ENCODE measurements around the gene RSPH10B2. TPM values are rescaled to one million over a fixed set of nuclear protein-coding genes. Genes with fewer than 3 reads are reported as not detected.
"Not testable (repeated sequence)": the region's sequence is repeated elsewhere in the genome, so short reads cannot be mapped to it uniquely, and the experiment has no call there.

Gene RSPH10B2
- total and polyA plus RNA-seq, 7 donors: 0.12 to 0.36 TPM; not detected in 5

DNA sequence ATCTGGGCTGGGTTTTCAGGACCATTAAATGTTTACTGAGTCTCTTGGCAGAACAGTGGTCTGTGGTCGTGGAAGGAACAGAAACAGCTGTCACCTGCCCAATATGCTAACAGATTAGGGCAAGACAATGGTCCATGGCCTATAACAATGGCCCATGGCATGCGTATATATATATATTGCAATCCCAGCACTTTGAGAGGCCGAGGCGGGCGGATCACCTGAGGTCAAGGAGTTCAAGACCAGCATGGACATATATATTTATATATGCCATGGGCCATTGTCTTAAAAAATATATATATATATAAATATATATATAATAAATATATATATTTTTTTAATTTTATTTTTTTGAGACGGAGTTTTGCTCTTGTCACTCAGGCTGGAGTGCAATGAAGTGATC lies 27.7 kb downstream of the RSPH10B2 start:
- H3K4me3 ChIP-seq; H3K4me1 ChIP-seq; H3K9me3 ChIP-seq; H3K27me3 ChIP-seq; intact Hi-C loops (cut with DNase I); H3K27ac ChIP-seq; H3K36me3 ChIP-seq; DNase-seq: not testable (repeated sequence)
- WGBS, 2 donors: 80 to 88% methylated on average over 6 of the region's 6 CpGs

DNA sequence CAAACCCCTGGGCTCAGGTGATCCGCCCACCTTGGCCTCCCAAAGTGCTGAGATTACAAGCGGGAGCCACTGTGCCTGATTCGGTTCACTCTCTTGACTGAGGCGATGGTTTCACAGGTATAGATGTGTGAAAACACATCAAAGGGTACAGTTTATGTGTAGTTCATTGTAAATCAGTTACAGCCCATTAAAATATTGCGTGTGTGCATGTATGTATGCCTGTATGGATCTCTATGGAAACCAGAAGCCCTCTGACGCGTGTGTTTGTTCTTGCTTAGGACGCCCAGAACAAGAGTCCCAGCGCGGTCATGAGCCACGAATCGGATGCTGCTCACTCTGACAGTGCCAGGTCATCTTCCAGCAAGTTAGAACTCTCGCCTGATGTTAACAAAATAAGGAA lies 35.5 kb downstream of the RSPH10B2 start:
- H3K27ac ChIP-seq; H3K36me3 ChIP-seq; H3K4me1 ChIP-seq; intact Hi-C loops (cut with DNase I); H3K4me3 ChIP-seq; H3K9me3 ChIP-seq; DNase-seq; H3K27me3 ChIP-seq: not testable (repeated sequence)
- WGBS, 2 donors: no CpG with 5 or more reads among the region's 13 CpGs

DNA sequence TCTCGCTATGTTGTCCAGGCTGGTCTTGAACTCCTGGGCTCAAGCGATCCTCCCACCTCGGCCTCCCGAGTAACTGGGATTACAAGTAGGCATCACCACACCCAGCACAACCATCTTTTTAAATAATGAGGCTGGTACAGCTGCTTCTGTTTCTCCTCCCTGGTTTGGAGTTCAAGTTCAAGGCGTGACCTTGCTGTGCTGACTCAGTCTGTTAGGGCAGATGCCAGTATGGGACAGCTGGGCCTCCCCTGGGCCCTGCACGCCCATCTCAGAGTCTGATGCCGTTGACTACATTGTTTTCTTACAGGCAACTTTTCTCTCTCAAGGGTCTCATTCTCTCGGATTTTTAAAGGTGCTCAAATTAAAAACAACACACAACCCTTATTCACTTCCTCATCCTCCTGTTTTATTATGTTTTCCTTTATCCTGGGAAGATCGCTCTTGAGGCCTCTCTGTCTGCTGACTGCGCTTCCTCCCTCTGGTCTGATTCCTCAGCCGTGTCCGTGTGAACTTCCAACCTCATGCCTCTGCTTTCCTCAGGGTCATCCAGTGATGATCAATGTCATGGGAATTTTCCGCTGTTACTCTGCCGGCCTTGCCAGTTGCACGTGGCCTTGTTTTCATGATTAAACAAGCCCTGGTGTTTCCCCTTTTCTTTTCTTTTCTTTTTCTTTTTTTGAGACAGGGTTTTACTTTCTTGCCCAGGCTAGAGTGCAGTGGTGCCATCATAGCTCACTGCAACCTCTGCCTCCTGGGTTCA lies 38.4 kb downstream of the RSPH10B2 start:
- H3K4me3 ChIP-seq; H3K36me3 ChIP-seq; intact Hi-C loops (cut with DNase I); H3K4me1 ChIP-seq; H3K27ac ChIP-seq; H3K9me3 ChIP-seq; H3K27me3 ChIP-seq; DNase-seq: not testable (repeated sequence)
- 86 to 90% methylated on average over 8 to 9 of the region's 15 CpGs for WGBS, 2 donors

DNA sequence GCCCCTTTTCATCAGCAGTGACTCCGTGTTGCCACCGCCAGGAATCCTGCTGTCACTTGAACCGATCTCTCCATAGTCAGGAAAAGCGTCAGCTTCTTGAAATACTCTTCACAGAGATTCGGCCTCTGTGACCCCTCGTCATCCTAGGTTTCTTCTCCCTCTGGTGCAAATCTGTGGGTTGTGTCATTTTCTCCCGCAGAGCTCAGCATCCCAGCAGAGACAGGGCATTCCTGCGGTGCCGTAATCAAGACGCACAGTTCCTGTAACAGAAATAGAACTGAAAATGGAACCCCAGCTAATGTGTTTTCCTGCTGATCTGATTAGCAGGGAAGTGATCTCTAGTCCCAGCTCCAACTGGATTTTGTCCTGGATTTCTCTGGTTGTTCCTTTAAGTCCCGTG lies 40.4 kb downstream of the RSPH10B2 start:
- H3K4me3 ChIP-seq; H3K27ac ChIP-seq; H3K9me3 ChIP-seq; DNase-seq; H3K27me3 ChIP-seq; H3K36me3 ChIP-seq; H3K4me1 ChIP-seq; intact Hi-C loops (cut with DNase I): not testable (repeated sequence)
- 98 to 100% methylated on average over 2 of the region's 11 CpGs for WGBS, 2 donors

DNA sequence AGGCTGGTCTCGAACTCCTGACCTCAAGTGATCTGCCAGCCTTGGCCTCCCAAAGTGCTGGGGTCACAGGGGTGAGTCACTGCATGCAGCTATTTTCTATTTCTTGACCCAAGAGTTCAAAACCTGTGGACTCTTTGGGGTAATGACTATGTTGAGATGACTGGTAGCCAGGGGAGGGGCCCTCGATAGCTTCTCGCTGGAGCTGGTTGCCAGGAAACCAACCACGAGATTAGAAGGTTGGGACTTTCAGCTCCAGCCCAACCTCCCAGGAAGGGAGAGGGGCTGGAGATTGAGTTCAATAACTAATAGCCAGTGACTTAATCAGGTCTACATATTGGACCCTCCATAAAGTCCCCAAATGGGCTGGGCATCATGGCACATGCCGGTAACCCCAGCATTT lies 43.3 kb downstream of the RSPH10B2 start:
- H3K36me3 ChIP-seq; DNase-seq; H3K27ac ChIP-seq; H3K27me3 ChIP-seq; H3K9me3 ChIP-seq; H3K4me3 ChIP-seq; intact Hi-C loops (cut with DNase I); H3K4me1 ChIP-seq: not testable (repeated sequence)
- WGBS, 2 donors: 85 to 92% methylated on average over 5 of the region's 5 CpGs

DNA sequence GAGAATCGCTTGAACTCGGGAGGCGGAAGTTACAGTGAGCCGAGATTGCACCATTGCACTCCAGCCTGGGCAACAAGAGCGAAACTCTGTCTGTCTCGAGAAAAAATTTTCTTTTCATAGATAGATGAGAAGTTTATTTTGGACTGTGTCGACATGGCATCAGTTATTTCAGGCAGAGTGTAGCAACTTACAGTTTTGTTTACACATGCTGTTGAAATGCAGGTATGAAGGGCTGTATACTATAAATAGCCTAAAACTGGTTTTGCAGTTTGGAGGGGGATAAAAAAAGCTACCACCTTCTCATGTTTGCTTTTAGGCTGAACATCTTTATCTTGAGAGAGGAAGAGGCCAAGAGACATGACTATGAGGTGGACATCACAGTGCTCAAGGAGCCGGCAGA lies 44.1 kb downstream of the RSPH10B2 start:
- intact Hi-C loops (cut with DNase I); H3K4me3 ChIP-seq; H3K27me3 ChIP-seq; H3K27ac ChIP-seq; H3K36me3 ChIP-seq; H3K4me1 ChIP-seq; DNase-seq; H3K9me3 ChIP-seq: not testable (repeated sequence)
- whole genome bisulfite sequencing, 2 donors: 100% methylated on average over 1 of the region's 8 CpGs; no CpG with 5 or more reads in 1 of the 2 donors

DNA sequence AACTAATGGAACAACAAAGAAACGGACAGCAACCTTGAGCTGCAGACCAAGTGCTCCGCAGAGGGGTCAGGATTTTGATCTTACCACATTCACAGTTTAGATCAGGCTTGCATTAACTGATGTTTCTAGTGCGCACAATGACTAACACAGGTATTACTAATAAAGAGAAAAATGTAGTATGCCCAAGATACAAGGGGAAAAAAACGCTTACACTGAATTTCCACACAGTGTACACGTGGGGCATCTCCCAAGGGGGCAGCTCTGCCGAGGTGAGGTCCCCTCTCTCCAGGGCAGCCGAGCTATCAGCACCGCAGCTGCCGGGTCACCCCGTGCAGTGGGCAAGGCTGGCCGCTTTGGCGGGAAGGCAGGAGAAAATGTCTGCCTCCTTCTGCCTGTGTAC lies 46.0 kb downstream of the RSPH10B2 start:
- 55 to 63% methylated on average over 1 to 2 of the region's 12 CpGs for WGBS, 2 donors
- H3K27me3 ChIP-seq; DNase-seq; H3K9me3 ChIP-seq; H3K36me3 ChIP-seq; intact Hi-C loops (cut with DNase I); H3K27ac ChIP-seq; H3K4me3 ChIP-seq; H3K4me1 ChIP-seq: not testable (repeated sequence)

DNA sequence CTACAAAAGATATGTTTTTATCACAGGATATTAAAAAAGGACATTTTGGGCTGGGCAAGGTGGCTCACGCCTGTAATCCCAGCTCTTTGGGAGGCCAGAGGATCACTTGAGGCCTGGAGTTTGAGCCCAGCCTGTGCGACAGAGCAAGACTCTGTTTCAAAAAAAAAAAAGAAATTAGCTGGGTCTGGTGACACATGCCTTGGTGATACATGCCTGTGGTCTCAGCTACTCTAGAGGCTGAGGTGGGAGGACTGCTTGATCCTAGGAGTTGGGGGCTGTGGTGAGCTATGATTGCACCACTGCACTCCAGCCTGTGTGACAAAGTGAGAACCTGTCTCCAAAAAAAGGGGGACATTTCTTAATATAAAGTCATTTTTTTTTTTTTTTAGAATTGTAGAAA lies 46.4 kb downstream of the RSPH10B2 start:
- DNase-seq; H3K4me3 ChIP-seq; H3K9me3 ChIP-seq; H3K27ac ChIP-seq; intact Hi-C loops (cut with DNase I); H3K36me3 ChIP-seq; H3K4me1 ChIP-seq; H3K27me3 ChIP-seq: not testable (repeated sequence)
- WGBS, 2 donors: 97 to 100% methylated on average over 1 of the region's 2 CpGs

DNA sequence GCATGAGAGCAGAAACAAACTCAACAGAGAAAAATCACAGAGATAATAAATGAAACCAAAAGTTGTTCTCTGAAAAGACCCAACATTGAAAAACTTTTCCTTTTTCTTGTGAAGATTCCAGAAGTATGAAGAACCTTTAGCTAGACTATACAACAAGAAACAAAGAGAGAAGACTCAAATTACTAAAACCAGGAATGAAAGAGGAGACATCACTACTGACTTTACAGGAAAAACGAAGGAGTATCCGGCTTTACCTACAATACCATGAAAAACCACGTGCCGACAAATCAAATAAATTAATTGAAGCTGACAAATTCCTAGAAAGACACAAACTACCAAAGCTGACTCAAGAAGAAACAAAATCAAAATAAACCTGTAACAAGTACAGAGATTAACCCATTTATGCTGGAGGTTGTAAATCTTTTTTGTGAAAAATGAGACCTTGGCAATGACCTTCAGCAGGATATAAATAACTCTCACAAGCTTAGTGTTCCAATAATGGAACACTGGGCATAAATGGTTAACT lies 53.6 kb downstream of the RSPH10B2 start:
- peaks cover 0 to 11% (median 0%) of the 10 kb centered on the region in 4 donors for H3K36me3 ChIP-seq
- H3K27me3 ChIP-seq; H3K27ac ChIP-seq; H3K9me3 ChIP-seq; intact Hi-C loops (cut with DNase I); H3K4me3 ChIP-seq; DNase-seq; H3K4me1 ChIP-seq: not testable (repeated sequence)
- 100% methylated on average over 1 of the region's 4 CpGs; no CpG with 5 or more reads in 1 of the 2 donors for WGBS, 2 donors

DNA sequence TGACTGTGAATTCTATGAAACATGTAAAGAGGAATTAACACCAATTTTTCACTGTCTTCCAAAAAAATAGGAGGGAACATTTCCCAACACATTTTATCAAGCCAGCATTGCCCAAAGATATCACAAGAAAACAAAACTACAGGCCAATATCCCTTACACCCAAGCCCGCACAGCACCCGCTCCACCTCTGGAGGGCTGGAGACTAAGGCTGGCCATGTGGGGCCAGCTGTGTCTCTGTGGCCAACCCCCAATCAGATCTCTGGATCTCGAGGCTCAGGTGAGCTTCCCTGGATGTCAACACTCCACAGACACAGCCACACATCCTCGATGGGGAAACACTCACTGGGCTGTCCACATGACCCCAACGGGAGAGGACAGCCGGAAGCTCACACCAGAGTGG lies 54.1 kb downstream of the RSPH10B2 start:
- intact Hi-C loops (cut with DNase I); H3K4me1 ChIP-seq; H3K9me3 ChIP-seq; H3K27me3 ChIP-seq; H3K27ac ChIP-seq; DNase-seq; H3K4me3 ChIP-seq: not testable (repeated sequence)
- peaks cover 0 to 13% (median 0%) of the 10 kb centered on the region in 4 donors for H3K36me3 ChIP-seq
- 94 to 96% methylated on average over 4 to 5 of the region's 6 CpGs for WGBS, 2 donors

DNA sequence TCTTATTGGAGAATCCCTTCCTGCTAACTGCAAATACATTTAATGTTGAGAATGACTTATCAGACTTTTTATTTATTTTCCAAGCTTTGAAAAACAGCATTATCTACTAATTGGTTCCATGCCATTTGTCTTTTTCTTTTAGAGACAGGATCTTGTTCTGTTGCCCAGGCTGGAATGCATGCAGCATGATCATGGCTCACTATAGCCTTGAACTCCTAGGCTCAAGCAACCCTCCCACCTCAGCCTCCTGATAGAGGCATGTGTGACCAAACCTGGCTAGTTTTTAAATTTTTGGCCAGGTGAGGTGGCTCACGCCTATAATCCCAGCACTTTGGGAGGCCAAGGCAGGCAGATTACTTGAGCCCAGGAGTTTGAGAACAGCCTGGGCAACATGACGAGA lies 59.1 kb downstream of the RSPH10B2 start:
- peaks cover 0 to 41% (median 7%) of the 10 kb centered on the region in 4 donors for H3K36me3 ChIP-seq
- DNase-seq; H3K27me3 ChIP-seq; H3K4me3 ChIP-seq; intact Hi-C loops (cut with DNase I); H3K27ac ChIP-seq; H3K9me3 ChIP-seq; H3K4me1 ChIP-seq: not testable (repeated sequence)
- 98 to 99% methylated on average over 2 of the region's 2 CpGs for WGBS, 2 donors

DNA sequence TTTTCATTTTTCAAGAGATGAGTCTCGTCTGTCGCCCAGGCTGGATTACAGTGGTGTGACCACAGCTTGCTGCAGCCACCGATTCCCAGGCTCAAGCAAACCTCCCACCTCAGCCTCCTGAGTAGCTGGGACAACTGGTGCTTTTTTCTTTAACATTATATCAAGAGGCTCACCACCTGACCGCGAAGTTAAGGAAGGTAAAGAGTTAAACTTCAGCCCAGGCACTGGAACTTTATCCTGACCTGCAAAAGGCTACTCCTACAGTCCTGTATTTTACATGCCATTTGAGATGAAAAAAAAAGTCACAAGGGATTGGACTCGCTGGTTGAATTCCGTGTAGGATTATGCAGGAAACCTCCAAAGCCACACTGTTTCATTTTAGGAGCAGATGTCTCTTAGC lies 61.6 kb downstream of the RSPH10B2 start:
- H3K9me3 ChIP-seq; H3K4me1 ChIP-seq; H3K27me3 ChIP-seq; H3K4me3 ChIP-seq; DNase-seq; H3K27ac ChIP-seq; intact Hi-C loops (cut with DNase I): not testable (repeated sequence)
- H3K36me3 ChIP-seq: peaks cover 0 to 52% (median 7%) of the 10 kb centered on the region in 4 donors
- 94 to 97% methylated on average over 7 of the region's 7 CpGs for WGBS, 2 donors

DNA sequence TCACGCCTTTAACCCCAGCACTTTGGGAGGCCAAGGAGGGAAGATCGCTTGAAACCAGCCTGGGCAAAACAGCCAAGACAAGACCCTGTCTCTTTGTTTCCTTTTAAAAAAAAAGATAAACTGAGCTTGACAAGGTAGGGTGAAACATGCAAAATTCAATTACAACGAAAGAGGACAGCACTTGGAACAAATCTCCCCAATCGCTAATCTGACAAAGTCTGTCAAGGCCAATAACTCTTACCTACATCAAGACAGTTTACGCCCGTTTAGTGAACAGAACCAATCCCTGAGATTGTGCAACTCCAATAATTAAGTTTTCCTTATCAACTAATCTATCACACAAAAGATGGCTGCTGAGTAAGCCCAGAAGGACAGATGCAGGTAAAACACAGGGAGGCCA lies 67.7 kb downstream of the RSPH10B2 start:
- H3K36me3 ChIP-seq: peaks cover 0 to 43% (median 6%) of the 10 kb centered on the region in 4 donors
- DNase-seq; intact Hi-C loops (cut with DNase I); H3K9me3 ChIP-seq; H3K4me1 ChIP-seq; H3K4me3 ChIP-seq; H3K27ac ChIP-seq; H3K27me3 ChIP-seq: not testable (repeated sequence)
- 94 to 96% methylated on average over 6 of the region's 6 CpGs for WGBS, 2 donors

Measured in sigmoid colon (tissue), 7 donors.